GM12878 (cell line): ENCODE measurements around the gene INTS6. TPM values are rescaled to one million over a fixed set of nuclear protein-coding genes. Genes with fewer than 3 reads are reported as not detected.

Source experiments
- ATAC-seq: fragments of 200-7000 bp; cut with Tn5 transposase; 3 replicates; pipeline ENCODE4 v1.9.1; 2020; ENCODE audit warnings: mild to moderate bottlenecking, moderate library complexity
- BruUV-seq: library from RNA; stranded (reverse); fragments of 400-500 nt; replicated peaks from 2 replicates; lab custom pipeline; 2021; lab: Mats Ljungman, UMichigan
- CTCF ChIA-PET: fragments of 300-600 bp; sonication (Branson Sonifier 250); formaldehyde crosslinking; extraction: SDS; loops from one replicate; lab custom pipeline; 2021; ENCODE audit warnings: inconsistent platforms; lab: Yijun Ruan, JAX
- POLR2A ChIA-PET: fragments of 350-600 bp; formaldehyde crosslinking; extraction: SDS; loops from one replicate; lab custom pipeline; 2021; ENCODE audit warnings: inconsistent platforms; lab: Charles Lee
- RAD21 ChIA-PET: fragments of 300-600 bp; sonication (Branson Sonifier 250); formaldehyde crosslinking; loops from one replicate; lab custom pipeline; 2023; ENCODE audit warnings: antibody characterized with exemption; ENCODE audit not compliant: unreplicated experiment; lab: Charles Lee
- SMC1A ChIA-PET: fragments of 300-600 bp; sonication (Branson Sonifier 250); formaldehyde crosslinking; loops from one replicate; lab custom pipeline; 2023; ENCODE audit not compliant: unreplicated experiment, uncharacterized antibody; lab: Charles Lee
- DNase-seq: peaks from one replicate; pipeline ENCODE4 v3.0.0-alpha.2; 2011; ENCODE audit warnings: low read depth, low spot score
- FAIRE-seq: peaks from 3 replicates; lab custom pipeline; 2011; peaks lifted over from hg19 to GRCh38; lab: Jason Lieb, UNC
- H2AFZ ChIP-seq: 2 replicates; pipeline ENCODE4 v1.6.0; 2011; ENCODE audit warnings: low read depth, low read length, control low read depth; ENCODE audit not compliant: control insufficient read depth
- H3K27ac ChIP-seq: 2 replicates; pipeline ENCODE4 v1.5.1; 2011; ENCODE audit warnings: control low read depth; ENCODE audit not compliant: control insufficient read depth, insufficient read depth
- H3K27me3 ChIP-seq, 2 experiments: replicated peaks in 1 of 2; 2 replicates each; pipeline versions ENCODE4 v1.6.0 to v1.6.1; 2011; ENCODE audit warnings: low read length in 1 of 2; ENCODE audit not compliant: control insufficient read depth in 2 of 2, insufficient read depth in 2 of 2
- H3K36me3 ChIP-seq, 2 experiments: 2 replicates each; pipeline ENCODE4 v1.5.1; 2011; ENCODE audit warnings: low read length in 1 of 2; ENCODE audit not compliant: control insufficient read depth in 2 of 2, insufficient read depth in 2 of 2
- H3K4me1 ChIP-seq: 2 replicates; pipeline ENCODE4 v1.6.1; 2011; ENCODE audit warnings: mild to moderate bottlenecking, low read length, moderate library complexity, mixed read lengths; ENCODE audit not compliant: control insufficient read depth, insufficient read depth
- H3K4me2 ChIP-seq: 2 replicates; pipeline ENCODE4 v1.6.0; 2011; ENCODE audit warnings: control low read depth; ENCODE audit not compliant: control insufficient read depth, insufficient read depth
- H3K4me3 ChIP-seq: fragments of 200-600 bp; sonication (generic); 2 replicates; pipeline ENCODE4 v1.5.1; 2016
- H3K79me2 ChIP-seq: 2 replicates; pipeline ENCODE4 v1.6.0; 2011; ENCODE audit warnings: low read length; ENCODE audit not compliant: control insufficient read depth, insufficient read depth
- H3K9ac ChIP-seq: 2 replicates; pipeline ENCODE4 v1.8.0; 2011; ENCODE audit warnings: low read length, control low read depth, mixed read lengths; ENCODE audit not compliant: control insufficient read depth, insufficient read depth
- H3K9me3 ChIP-seq: replicated peaks from 3 replicates; pipeline ENCODE4 v1.5.1; 2011; ENCODE audit warnings: mild to moderate bottlenecking, low read length; ENCODE audit not compliant: control insufficient read depth, insufficient read depth
- H4K20me1 ChIP-seq: 2 replicates; pipeline ENCODE4 v1.6.0; 2011; ENCODE audit not compliant: control insufficient read depth, insufficient read depth
- CREM ChIP-seq: IDR thresholded peaks from 2 replicates; pipeline ENCODE4 v1.6.1; 2014; ENCODE audit warnings: antibody characterized with exemption, low read depth
- ETV6 ChIP-seq, 2 experiments: fragments of 450-650 bp in 1 of 2; IDR thresholded peaks in 1 of 2; conservative IDR thresholded peaks in 1 of 2; 2 replicates each; pipeline ENCODE4 v1.6.1; 2014; ENCODE audit warnings: antibody characterized with exemption in 1 of 2, borderline replicate concordance in 1 of 2, low read depth in 1 of 2, mild to moderate bottlenecking in 1 of 2, moderate library complexity in 1 of 2
- MTA2 ChIP-seq: fragments of 450-650 bp; IDR thresholded peaks from 2 replicates; pipeline ENCODE4 v1.6.1; 2016; ENCODE audit warnings: low read depth, mild to moderate bottlenecking, moderate library complexity
- POLR2AphosphoS2 ChIP-seq: IDR thresholded peaks from 2 replicates; pipeline ENCODE4 v1.6.1; 2011; ENCODE audit warnings: low read depth, mild to moderate bottlenecking, low read length, improper control_type of control experiment, moderate library complexity
- RUNX3 ChIP-seq: IDR thresholded peaks from 2 replicates; pipeline ENCODE4 v1.6.1; 2012; ENCODE audit warnings: low read length, inconsistent platforms
- SUPT20H ChIP-seq: IDR thresholded peaks from 2 replicates; pipeline ENCODE4 v1.6.1; 2011; ENCODE audit warnings: low read depth, mild to moderate bottlenecking, low read length, moderate library complexity, borderline replicate concordance; ENCODE audit not compliant: control insufficient read depth
- TBL1XR1 ChIP-seq: IDR thresholded peaks from 2 replicates; pipeline ENCODE4 v1.6.1; 2012; ENCODE audit warnings: low read depth, low read length, improper control_type of control experiment
- TCF12 ChIP-seq: IDR thresholded peaks from 2 replicates; pipeline ENCODE4 v1.6.1; 2011; ENCODE audit warnings: low read depth, mild to moderate bottlenecking, low read length
- ZNF687 ChIP-seq: fragments of 450-650 bp; IDR thresholded peaks from 2 replicates; pipeline ENCODE4 v1.6.1; 2017; ENCODE audit warnings: mild to moderate bottlenecking, moderate library complexity
- ZZZ3 ChIP-seq: IDR thresholded peaks from 2 replicates; pipeline ENCODE4 v1.6.1; 2011; ENCODE audit warnings: low read depth; ENCODE audit not compliant: control insufficient read depth, insufficient read length
- WGBS: methylation state at CpG from one replicate; pipeline ENCODE4 v1.1.6; 2016; ENCODE audit warnings: low lambda C conversion rate; ENCODE audit not compliant: insufficient replicate concordance, insufficient coverage; ENCODE audit errors: missing lambda C conversion rate; 5-methylcytosine and 5-hydroxymethylcytosine counted together
- in situ Hi-C: fragments of 300-500 bp; cut with MboI; formaldehyde crosslinking; loops from 9 replicates; pipeline ENCODE4 v1.14.3; 2018; ENCODE audit warnings: mixed read lengths
- intact Hi-C: fragments of 100-400 bp; cut with micrococcal nuclease; formaldehyde crosslinking; loops from one replicate; pipeline ENCODE4 v1.14.2; 2022; ENCODE audit not compliant: unreplicated experiment
- polyA plus RNA-seq, 11 experiments: library from polyadenylated mRNA; depleted of rRNA in 4 of 11; unstranded in 6 of 11; stranded (reverse) in 5 of 11; fragments of >200 nt; fragmentation: Nextera tagmentation in 4 of 11; fragmentation: Illumina TruSeq in 1 of 11; extraction: Ambion mirVana in 4 of 11; extraction: Trizol in 1 of 11; gene quantifications; 1 replicate in 1 of 11; 2 replicates in 10 of 11; pipeline versions ENCODE4 v1.2.1 to v1.2.3, GENCODE V29; 2011 to 2016; ENCODE audit warnings: inconsistent platforms in 2 of 11, missing spikeins in 2 of 11, low read depth in 1 of 11
- total RNA-seq, 4 experiments: library from RNA; depleted of rRNA in 3 of 4; stranded (reverse); fragments of >200 nt in 3 of 4; fragmentation: Illumina TruSeq in 1 of 4; extraction: Trizol in 1 of 4; gene quantifications; 2 replicates each; pipeline versions ENCODE4 v1.2.1 to v1.2.3, GENCODE V29; 2013 to 2021
- TF ChIP-seq, protein P1 (sequence below): fragments of 450-650 bp; IDR thresholded peaks from 2 replicates; pipeline ENCODE4 v1.6.1; 2016; ENCODE audit warnings: mild to moderate bottlenecking

Gene INTS6
- total and polyA plus RNA-seq, 10 of the 15 experiments (the other 5 are each of a cell fraction or from before 2014, with no cell fraction given): 7.2 to 57.7 (median 30.9) TPM

GRCh38 chr13:51361106-51361505 lies 91.7 kb downstream of the INTS6 start (continued):
- no peak for TF ChIP-seq ZNF687
- TF ChIP-seq, protein P1, sequence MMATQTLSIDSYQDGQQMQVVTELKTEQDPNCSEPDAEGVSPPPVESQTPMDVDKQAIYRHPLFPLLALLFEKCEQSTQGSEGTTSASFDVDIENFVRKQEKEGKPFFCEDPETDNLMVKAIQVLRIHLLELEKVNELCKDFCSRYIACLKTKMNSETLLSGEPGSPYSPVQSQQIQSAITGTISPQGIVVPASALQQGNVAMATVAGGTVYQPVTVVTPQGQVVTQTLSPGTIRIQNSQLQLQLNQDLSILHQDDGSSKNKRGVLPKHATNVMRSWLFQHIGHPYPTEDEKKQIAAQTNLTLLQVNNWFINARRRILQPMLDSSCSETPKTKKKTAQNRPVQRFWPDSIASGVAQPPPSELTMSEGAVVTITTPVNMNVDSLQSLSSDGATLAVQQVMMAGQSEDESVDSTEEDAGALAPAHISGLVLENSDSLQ: no peak
- TF ChIP-seq ETV6 (conservative IDR thresholded peaks at IDR 0.05 in 1 of 2, IDR thresholded peaks at IDR 0.05 in 1 of 2; ENCODE audit: borderline replicate concordance in 1 of 2, low read depth in 1 of 2): no peak
- TF ChIP-seq ZZZ3: no peak

DNA sequence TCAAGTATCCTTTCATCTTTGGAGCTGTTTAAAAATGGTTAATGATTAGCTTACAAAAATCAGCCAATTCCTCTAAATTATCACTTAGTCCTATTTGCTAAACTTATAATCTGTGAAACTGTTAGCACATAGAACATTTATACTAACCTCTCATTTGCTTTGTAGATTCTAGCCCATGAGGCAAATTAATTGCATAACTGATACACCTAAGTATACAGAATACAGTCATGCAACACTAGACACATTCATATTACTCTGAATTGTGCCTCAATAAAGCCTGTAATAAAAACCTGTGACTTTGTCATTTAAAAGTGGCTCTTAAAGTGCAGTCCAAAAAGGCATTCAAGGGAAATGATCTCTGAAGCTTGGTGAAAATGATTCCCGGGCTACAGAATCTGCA lies 92.3 kb downstream of the INTS6 start:
- RAD21 ChIA-PET: interaction anchor here (0.9 kb wide), 1 partner anchor 62 kb away, joined by 3 read pairs; no protein-coding TSS in a partner anchor
- H3K27me3 ChIP-seq: no peaks in the 10 kb centered on the region

More for the DNA sequence above, 92.3 kb downstream of the INTS6 start:
- CTCF ChIA-PET: interaction anchor here (0.6 to 1.3 kb wide), 3 partner anchors 30 to 437 kb away, joined by 3 to 4 read pairs (median 3); no protein-coding TSS in a partner anchor
- Histone ChIP-seq H3K4me1 (no peaks in the 10 kb centered on the region; the same call in 1 of the 2 replicates), H3K36me3 (peaks cover 0 to 9% of the 10 kb centered on the region in 2 experiments; a peak in 3 of 4 replicates)
- WGBS: 100% methylated on average over 1 of the region's 1 CpG
- no peak for FAIRE-seq
- in situ Hi-C loops: no loop called here
- no TSS peak for BruUV-seq
- TF ChIP-seq CREM: no peak
- no peak for TF ChIP-seq TBL1XR1
- no peak for TF ChIP-seq MTA2
- no peak for TF ChIP-seq TCF12
- TF ChIP-seq RUNX3: no peak
- no peak for TF ChIP-seq POLR2AphosphoS2
- TF ChIP-seq SUPT20H: no peak
- TF ChIP-seq, all 136 proteins: peak for 0
- Histone ChIP-seq H4K20me1 (no peaks in the 10 kb centered on the region), H3K4me3 (no peak overlapping the region), H2AFZ (no peak overlapping the region), H3K9me3 (no peaks in the 10 kb centered on the region), H3K27ac (no peak overlapping the region), H3K4me2 (no peak overlapping the region), H3K79me2 (no peaks in the 10 kb centered on the region), H3K9ac (no peak overlapping the region)
- ATAC-seq: no peak
- ChIA-PET POLR2A (interaction anchor here (0.6 kb wide), 1 partner anchor 461 kb away, joined by 4 read pairs; no protein-coding TSS in a partner anchor), SMC1A (interaction anchor here (1.7 to 2.4 kb wide), 3 partner anchors 25 to 437 kb away, joined by 6 to 11 read pairs (median 6); no protein-coding TSS in a partner anchor)
- no peak for DNase-seq
- intact Hi-C loops: no loop called here
